Measurements from ENCODE around the gene MST1R. TPM values are rescaled to one million over a fixed set of nuclear protein-coding genes. Genes with fewer than 3 reads are reported as not detected.

MST1R gene
- total and polyA plus RNA-seq, 9 of the 15 experiments (the other 6 are each of a cell fraction or from before 2014, with no cell fraction given) = 1.3 to 10.0 (median 3.8) TPM

DNA sequence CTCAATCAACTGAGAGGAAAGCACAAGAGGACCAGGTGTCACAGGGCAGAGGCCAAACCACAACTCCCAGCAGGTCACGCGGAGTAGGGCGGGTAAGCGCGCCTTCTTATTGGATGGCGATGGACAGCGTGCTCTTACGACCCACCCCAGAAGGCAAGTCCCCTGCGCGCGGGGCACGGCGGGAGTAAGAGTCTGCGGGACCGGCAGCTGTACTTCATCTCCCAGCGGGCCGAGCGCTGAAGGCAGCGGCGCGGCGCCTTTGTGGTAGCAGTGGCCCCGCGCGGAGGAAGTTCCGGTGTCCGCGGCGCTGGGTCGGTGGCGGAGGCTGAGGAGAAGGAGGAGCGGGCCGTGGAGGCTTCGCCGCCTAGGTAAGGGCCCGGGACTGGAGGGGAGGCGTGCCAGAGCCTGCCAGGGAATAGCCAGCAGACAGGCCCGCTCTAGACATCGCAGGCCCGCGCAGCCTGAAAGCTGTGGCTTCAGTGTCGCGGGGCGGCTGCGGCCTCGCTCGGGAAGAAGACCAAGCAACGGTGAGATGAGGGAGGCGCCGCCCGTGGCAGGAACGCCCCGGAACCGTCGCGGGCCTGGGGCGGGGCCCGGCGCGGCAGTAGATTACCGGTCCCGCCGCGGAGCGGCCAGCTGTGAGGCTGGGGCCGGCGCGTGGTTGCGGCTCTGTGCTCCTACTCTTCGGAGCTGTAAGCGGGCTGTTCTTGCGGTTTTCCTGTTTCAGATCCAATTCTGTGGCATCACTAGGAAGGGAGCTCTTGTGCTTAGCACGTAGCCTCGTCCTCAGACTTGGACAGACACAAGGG lies 36.4 kb upstream of the MST1R start, which contains the start of gene RBM6 (continued):
- TF ChIP-seq, protein P1, sequence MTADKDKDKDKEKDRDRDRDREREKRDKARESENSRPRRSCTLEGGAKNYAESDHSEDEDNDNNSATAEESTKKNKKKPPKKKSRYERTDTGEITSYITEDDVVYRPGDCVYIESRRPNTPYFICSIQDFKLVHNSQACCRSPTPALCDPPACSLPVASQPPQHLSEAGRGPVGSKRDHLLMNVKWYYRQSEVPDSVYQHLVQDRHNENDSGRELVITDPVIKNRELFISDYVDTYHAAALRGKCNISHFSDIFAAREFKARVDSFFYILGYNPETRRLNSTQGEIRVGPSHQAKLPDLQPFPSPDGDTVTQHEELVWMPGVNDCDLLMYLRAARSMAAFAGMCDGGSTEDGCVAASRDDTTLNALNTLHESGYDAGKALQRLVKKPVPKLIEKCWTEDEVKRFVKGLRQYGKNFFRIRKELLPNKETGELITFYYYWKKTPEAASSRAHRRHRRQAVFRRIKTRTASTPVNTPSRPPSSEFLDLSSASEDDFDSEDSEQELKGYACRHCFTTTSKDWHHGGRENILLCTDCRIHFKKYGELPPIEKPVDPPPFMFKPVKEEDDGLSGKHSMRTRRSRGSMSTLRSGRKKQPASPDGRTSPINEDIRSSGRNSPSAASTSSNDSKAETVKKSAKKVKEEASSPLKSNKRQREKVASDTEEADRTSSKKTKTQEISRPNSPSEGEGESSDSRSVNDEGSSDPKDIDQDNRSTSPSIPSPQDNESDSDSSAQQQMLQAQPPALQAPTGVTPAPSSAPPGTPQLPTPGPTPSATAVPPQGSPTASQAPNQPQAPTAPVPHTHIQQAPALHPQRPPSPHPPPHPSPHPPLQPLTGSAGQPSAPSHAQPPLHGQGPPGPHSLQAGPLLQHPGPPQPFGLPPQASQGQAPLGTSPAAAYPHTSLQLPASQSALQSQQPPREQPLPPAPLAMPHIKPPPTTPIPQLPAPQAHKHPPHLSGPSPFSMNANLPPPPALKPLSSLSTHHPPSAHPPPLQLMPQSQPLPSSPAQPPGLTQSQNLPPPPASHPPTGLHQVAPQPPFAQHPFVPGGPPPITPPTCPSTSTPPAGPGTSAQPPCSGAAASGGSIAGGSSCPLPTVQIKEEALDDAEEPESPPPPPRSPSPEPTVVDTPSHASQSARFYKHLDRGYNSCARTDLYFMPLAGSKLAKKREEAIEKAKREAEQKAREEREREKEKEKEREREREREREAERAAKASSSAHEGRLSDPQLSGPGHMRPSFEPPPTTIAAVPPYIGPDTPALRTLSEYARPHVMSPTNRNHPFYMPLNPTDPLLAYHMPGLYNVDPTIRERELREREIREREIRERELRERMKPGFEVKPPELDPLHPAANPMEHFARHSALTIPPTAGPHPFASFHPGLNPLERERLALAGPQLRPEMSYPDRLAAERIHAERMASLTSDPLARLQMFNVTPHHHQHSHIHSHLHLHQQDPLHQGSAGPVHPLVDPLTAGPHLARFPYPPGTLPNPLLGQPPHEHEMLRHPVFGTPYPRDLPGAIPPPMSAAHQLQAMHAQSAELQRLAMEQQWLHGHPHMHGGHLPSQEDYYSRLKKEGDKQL (CRISPR knock-in tag; IDR thresholded peaks at IDR 0.05; ENCODE audit: borderline replicate concordance) = no peak
- TF ChIP-seq ILF3 (IDR thresholded peaks at IDR 0.05; ENCODE audit: borderline replicate concordance) = no peak
- TF ChIP-seq ZBTB8A (IDR thresholded peaks at IDR 0.05; ENCODE audit: partially characterized antibody) = no peak
- TF ChIP-seq, protein P2, sequence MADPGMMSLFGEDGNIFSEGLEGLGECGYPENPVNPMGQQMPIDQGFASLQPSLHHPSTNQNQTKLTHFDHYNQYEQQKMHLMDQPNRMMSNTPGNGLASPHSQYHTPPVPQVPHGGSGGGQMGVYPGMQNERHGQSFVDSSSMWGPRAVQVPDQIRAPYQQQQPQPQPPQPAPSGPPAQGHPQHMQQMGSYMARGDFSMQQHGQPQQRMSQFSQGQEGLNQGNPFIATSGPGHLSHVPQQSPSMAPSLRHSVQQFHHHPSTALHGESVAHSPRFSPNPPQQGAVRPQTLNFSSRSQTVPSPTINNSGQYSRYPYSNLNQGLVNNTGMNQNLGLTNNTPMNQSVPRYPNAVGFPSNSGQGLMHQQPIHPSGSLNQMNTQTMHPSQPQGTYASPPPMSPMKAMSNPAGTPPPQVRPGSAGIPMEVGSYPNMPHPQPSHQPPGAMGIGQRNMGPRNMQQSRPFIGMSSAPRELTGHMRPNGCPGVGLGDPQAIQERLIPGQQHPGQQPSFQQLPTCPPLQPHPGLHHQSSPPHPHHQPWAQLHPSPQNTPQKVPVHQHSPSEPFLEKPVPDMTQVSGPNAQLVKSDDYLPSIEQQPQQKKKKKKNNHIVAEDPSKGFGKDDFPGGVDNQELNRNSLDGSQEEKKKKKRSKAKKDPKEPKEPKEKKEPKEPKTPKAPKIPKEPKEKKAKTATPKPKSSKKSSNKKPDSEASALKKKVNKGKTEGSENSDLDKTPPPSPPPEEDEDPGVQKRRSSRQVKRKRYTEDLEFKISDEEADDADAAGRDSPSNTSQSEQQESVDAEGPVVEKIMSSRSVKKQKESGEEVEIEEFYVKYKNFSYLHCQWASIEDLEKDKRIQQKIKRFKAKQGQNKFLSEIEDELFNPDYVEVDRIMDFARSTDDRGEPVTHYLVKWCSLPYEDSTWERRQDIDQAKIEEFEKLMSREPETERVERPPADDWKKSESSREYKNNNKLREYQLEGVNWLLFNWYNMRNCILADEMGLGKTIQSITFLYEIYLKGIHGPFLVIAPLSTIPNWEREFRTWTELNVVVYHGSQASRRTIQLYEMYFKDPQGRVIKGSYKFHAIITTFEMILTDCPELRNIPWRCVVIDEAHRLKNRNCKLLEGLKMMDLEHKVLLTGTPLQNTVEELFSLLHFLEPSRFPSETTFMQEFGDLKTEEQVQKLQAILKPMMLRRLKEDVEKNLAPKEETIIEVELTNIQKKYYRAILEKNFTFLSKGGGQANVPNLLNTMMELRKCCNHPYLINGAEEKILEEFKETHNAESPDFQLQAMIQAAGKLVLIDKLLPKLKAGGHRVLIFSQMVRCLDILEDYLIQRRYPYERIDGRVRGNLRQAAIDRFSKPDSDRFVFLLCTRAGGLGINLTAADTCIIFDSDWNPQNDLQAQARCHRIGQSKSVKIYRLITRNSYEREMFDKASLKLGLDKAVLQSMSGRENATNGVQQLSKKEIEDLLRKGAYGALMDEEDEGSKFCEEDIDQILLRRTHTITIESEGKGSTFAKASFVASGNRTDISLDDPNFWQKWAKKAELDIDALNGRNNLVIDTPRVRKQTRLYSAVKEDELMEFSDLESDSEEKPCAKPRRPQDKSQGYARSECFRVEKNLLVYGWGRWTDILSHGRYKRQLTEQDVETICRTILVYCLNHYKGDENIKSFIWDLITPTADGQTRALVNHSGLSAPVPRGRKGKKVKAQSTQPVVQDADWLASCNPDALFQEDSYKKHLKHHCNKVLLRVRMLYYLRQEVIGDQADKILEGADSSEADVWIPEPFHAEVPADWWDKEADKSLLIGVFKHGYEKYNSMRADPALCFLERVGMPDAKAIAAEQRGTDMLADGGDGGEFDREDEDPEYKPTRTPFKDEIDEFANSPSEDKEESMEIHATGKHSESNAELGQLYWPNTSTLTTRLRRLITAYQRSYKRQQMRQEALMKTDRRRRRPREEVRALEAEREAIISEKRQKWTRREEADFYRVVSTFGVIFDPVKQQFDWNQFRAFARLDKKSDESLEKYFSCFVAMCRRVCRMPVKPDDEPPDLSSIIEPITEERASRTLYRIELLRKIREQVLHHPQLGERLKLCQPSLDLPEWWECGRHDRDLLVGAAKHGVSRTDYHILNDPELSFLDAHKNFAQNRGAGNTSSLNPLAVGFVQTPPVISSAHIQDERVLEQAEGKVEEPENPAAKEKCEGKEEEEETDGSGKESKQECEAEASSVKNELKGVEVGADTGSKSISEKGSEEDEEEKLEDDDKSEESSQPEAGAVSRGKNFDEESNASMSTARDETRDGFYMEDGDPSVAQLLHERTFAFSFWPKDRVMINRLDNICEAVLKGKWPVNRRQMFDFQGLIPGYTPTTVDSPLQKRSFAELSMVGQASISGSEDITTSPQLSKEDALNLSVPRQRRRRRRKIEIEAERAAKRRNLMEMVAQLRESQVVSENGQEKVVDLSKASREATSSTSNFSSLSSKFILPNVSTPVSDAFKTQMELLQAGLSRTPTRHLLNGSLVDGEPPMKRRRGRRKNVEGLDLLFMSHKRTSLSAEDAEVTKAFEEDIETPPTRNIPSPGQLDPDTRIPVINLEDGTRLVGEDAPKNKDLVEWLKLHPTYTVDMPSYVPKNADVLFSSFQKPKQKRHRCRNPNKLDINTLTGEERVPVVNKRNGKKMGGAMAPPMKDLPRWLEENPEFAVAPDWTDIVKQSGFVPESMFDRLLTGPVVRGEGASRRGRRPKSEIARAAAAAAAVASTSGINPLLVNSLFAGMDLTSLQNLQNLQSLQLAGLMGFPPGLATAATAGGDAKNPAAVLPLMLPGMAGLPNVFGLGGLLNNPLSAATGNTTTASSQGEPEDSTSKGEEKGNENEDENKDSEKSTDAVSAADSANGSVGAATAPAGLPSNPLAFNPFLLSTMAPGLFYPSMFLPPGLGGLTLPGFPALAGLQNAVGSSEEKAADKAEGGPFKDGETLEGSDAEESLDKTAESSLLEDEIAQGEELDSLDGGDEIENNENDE (IDR thresholded peaks at IDR 0.05; ENCODE audit: low read depth, low read length) = no peak
- TF ChIP-seq NR3C1 (CRISPR knock-in tag; IDR thresholded peaks at IDR 0.05) = no peak
- TF ChIP-seq GTF2B (IDR thresholded peaks at IDR 0.05; ENCODE audit: extremely low read depth, insufficient read length) = no peak
- TF ChIP-seq HDAC6 (IDR thresholded peaks at IDR 0.05; ENCODE audit: low read depth, low read length) = no peak
- no peak for TF ChIP-seq WHSC1 (IDR thresholded peaks at IDR 0.05; ENCODE audit: low read length)
- TF ChIP-seq ZNF583 (CRISPR knock-in tag; IDR thresholded peaks at IDR 0.05) = no peak
